OCI-LY1 (cell line): Measurements from ENCODE around the gene UBALD2.

ENCODE experiments used
- CTCF ChIP-seq: fragments of 200-600 bp; sonication (generic), shearing (Covaris generic); IDR thresholded peaks from 2 replicates; pipeline ENCODE4 v1.5.1; 2017; ENCODE audit warnings: mild to moderate bottlenecking, antibody characterized with exemption, low read length, moderate library complexity, mixed read lengths
- EZH2 ChIP-seq: fragments of 200-600 bp; sonication (generic), shearing (Covaris generic); IDR thresholded peaks from 2 replicates; pipeline ENCODE4 v1.8.0; 2017; ENCODE audit warnings: borderline replicate concordance, mixed run types, mild to moderate bottlenecking, antibody characterized with exemption, low read length, moderate library complexity, mixed read lengths

- no peak for TF ChIP-seq CTCF
- TF ChIP-seq EZH2: no peak
Observed at GRCh38 chr17:76296186-76296585, 31.0 kb downstream of the UBALD2 start.
